ENCODE results near the gene KIF26B.

GRCh38 chr1:245690156-245690690 lies 535.4 kb downstream of the KIF26B start:
- TF ChIP-seq POLR2A (IDR thresholded peaks at IDR 0.05) (no peak), CTCF (IDR thresholded peaks at IDR 0.05) (no peak)
